Neural progenitor cell (in vitro differentiated cells): Measurements from ENCODE around the gene SLC4A2.

Source experiments
- EZH2 ChIP-seq: fragments of 200-600 bp; sonication (generic); IDR thresholded peaks from 2 replicates; pipeline ENCODE4 v1.6.1; 2017; ENCODE audit warnings: antibody characterized with exemption, mild to moderate bottlenecking, moderate library complexity
- TF ChIP-seq, protein P1 (sequence below): fragments of 200-600 bp; sonication (generic); IDR thresholded peaks from 2 replicates; pipeline ENCODE4 v1.5.1; 2017; ENCODE audit warnings: antibody characterized with exemption, mild to moderate bottlenecking

DNA sequence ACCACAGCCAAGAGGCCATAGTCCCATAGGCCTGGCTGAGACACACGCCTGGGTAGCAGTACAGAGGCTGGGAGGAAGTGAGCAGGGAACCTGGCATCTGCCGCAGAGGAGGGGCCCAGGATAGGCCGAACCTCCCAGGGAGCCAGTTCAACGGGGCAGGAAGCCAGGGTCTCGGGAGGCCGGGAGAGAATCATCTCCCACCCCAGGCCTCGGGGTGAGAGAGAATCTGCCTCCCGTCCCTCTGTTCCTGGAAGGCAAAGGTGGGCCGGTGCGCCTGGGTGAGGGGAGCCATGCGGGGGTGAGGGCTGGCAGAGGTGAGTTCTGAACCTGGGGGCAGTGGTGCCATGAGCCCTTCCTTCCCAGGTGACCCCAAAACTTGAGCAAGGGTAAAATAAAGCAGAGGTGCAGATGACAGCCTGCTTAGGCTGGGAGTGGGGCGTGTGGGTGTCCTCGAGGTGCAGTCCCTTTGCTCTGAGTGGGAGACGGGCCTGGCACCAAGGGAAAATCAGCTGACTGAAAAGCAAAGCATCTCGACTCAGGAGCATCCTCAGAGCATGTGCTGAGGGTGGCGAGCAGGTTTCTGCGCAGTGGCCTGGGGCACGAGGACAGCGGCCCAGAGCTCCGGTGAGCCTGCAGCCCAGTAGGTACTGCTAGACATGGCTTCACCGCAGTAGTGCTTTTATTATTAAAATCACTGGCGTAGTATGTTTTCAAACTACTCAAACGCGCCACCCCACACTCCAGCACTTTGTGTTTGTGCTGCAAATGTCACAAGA lies 42.4 kb downstream of the SLC4A2 start:
- no peak for TF ChIP-seq EZH2
- TF ChIP-seq, protein P1, sequence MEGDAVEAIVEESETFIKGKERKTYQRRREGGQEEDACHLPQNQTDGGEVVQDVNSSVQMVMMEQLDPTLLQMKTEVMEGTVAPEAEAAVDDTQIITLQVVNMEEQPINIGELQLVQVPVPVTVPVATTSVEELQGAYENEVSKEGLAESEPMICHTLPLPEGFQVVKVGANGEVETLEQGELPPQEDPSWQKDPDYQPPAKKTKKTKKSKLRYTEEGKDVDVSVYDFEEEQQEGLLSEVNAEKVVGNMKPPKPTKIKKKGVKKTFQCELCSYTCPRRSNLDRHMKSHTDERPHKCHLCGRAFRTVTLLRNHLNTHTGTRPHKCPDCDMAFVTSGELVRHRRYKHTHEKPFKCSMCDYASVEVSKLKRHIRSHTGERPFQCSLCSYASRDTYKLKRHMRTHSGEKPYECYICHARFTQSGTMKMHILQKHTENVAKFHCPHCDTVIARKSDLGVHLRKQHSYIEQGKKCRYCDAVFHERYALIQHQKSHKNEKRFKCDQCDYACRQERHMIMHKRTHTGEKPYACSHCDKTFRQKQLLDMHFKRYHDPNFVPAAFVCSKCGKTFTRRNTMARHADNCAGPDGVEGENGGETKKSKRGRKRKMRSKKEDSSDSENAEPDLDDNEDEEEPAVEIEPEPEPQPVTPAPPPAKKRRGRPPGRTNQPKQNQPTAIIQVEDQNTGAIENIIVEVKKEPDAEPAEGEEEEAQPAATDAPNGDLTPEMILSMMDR = no peak
